Measurements from ENCODE around the gene CPZ. TPM values are rescaled to one million over a fixed set of nuclear protein-coding genes. Genes with fewer than 3 reads are reported as not detected.
"Not testable (repeated sequence)": the region's sequence is repeated elsewhere in the genome, so short reads cannot be mapped to it uniquely, and the experiment has no call there.

The CPZ gene
- polyA plus RNA-seq, 3 donors: not detected

- no peaks in the 10 kb centered on the region for H3K9me3 ChIP-seq (replicated peaks in 1 of 2; ENCODE audit: control insufficient read depth in 1 of 2, insufficient read depth in 1 of 2, low read length in 2 of 2)
- DNase-seq: no peak
- no peak overlapping the region for H3K4me3 Mint-ChIP-seq
- H3K4me1 ChIP-seq (ENCODE audit: control insufficient read depth in 1 of 2, insufficient read depth in 2 of 2, low read length in 2 of 2): no peaks in the 10 kb centered on the region
- no peak overlapping the region for H3K27ac ChIP-seq (ENCODE audit: low read depth in 1 of 2, low read length in 2 of 2)
- intact Hi-C loops (cut with micrococcal nuclease): no loop called here
- no peak overlapping the region for H3K4me2 ChIP-seq (replicated peaks; ENCODE audit: extremely low read depth, low read length, poor library complexity, severe bottlenecking)
- TF ChIP-seq CTCF (IDR thresholded peaks at IDR 0.05): no peak
- H3K27me3 Mint-ChIP-seq (ENCODE audit: low read depth in 3 of 3): peaks cover 2% of the 10 kb centered on the region in 3 donors
- no peak overlapping the region for H3K9ac ChIP-seq (ENCODE audit: insufficient read depth, low read length, poor library complexity, severe bottlenecking)
- H3K27me3 ChIP-seq (ENCODE audit: control insufficient read depth in 2 of 2, insufficient read depth in 2 of 2, low read length in 2 of 2): no peaks in the 10 kb centered on the region
- no peak overlapping the region for H3K27ac Mint-ChIP-seq
- H2AFZ ChIP-seq (ENCODE audit: insufficient read depth, low read depth, low read length, poor library complexity, severe bottlenecking): no peak overlapping the region
- no peak overlapping the region for H3K4me3 ChIP-seq (replicated peaks in 1 of 3; ENCODE audit: low read depth in 2 of 3, low read length in 3 of 3)
- no peaks in the 10 kb centered on the region for H4K20me1 ChIP-seq (ENCODE audit: insufficient read depth, low read length)
- H3K79me2 ChIP-seq (ENCODE audit: insufficient read depth, low read length): no peaks in the 10 kb centered on the region
- H3K36me3 ChIP-seq (replicated peaks in 1 of 2; ENCODE audit: control insufficient read depth in 1 of 2, insufficient read depth in 2 of 2, low read length in 2 of 2): no peaks in the 10 kb centered on the region
- no peaks in the 10 kb centered on the region for H3K4me1 Mint-ChIP-seq
- peaks cover 0 to 3% (median 0%) of the 10 kb centered on the region in 7 donors for H3K9me3 Mint-ChIP-seq
- H3K36me3 Mint-ChIP-seq: no peaks in the 10 kb centered on the region
- 93% methylated on average over 12 of the region's 15 CpGs for WGBS (ENCODE audit: insufficient coverage)
These were observed 25.9 kb downstream of the CPZ start for GRCh38 chr4:8618421-8618820.

DNA sequence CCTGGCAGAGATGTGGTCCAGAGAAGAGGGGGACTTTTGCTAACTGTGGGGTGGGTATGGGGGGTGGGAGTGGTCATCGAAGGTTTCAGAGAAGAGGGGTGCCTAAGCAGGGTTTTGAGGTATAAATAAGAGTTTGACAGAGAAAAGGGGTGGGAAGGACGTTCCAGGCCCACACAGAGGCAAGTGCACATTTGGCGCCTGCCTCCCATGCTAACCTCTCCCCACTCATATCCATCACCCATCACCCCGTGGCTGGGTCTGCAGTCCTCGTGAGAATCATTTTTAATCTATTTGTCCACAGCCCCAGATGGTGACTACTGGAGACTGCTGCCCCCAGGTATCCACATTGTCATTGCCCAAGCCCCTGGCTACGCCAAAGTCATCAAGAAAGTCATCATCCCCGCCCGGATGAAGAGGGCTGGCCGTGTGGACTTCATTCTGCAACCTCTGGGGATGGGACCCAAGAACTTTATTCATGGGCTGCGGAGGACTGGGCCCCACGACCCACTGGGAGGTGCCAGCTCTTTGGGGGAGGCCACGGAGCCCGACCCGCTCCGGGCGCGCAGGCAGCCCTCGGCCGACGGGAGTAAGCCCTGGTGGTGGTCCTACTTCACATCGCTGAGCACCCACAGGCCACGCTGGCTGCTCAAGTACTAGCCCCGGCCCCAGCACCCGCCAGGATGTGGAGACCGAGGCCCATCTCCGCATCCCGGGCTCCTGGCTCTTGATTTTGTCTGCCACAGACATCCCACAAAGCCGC lies 26.6 kb downstream of the CPZ start:
- no peak overlapping the region for H3K27ac Mint-ChIP-seq
- Histone ChIP-seq H3K4me3 (replicated peaks in 1 of 3; ENCODE audit: low read depth in 2 of 3, low read length in 3 of 3) (no peak overlapping the region), H3K9ac (ENCODE audit: insufficient read depth, low read length, poor library complexity, severe bottlenecking) (no peak overlapping the region), H3K4me2 (replicated peaks; ENCODE audit: extremely low read depth, low read length, poor library complexity, severe bottlenecking) (no peak overlapping the region), H3K36me3 (replicated peaks in 1 of 2; ENCODE audit: control insufficient read depth in 1 of 2, insufficient read depth in 2 of 2, low read length in 2 of 2) (no peaks in the 10 kb centered on the region), H2AFZ (ENCODE audit: insufficient read depth, low read depth, low read length, poor library complexity, severe bottlenecking) (no peak overlapping the region), H3K4me1 (ENCODE audit: control insufficient read depth in 1 of 2, insufficient read depth in 2 of 2, low read length in 2 of 2) (no peaks in the 10 kb centered on the region), H3K27ac (ENCODE audit: low read depth in 1 of 2, low read length in 2 of 2) (no peak overlapping the region), H3K79me2 (ENCODE audit: insufficient read depth, low read length) (no peaks in the 10 kb centered on the region), H4K20me1 (ENCODE audit: insufficient read depth, low read length) (no peaks in the 10 kb centered on the region), H3K9me3 (replicated peaks in 1 of 2; ENCODE audit: control insufficient read depth in 1 of 2, insufficient read depth in 1 of 2, low read length in 2 of 2) (no peaks in the 10 kb centered on the region), H3K27me3 (ENCODE audit: control insufficient read depth in 2 of 2, insufficient read depth in 2 of 2, low read length in 2 of 2) (no peaks in the 10 kb centered on the region)
- DNase-seq: no peak
- H3K9me3 Mint-ChIP-seq: peaks cover 0 to 2% (median 0%) of the 10 kb centered on the region in 7 donors
- H3K4me1 Mint-ChIP-seq: no peaks in the 10 kb centered on the region
- 92% methylated on average over 21 of the region's 28 CpGs for WGBS (ENCODE audit: insufficient coverage)
- peaks cover 2% of the 10 kb centered on the region in 3 donors for H3K27me3 Mint-ChIP-seq (ENCODE audit: low read depth in 3 of 3)
- TF ChIP-seq CTCF (IDR thresholded peaks at IDR 0.05): no peak
- no peak overlapping the region for H3K4me3 Mint-ChIP-seq
- H3K36me3 Mint-ChIP-seq: no peaks in the 10 kb centered on the region
- intact Hi-C loops (cut with micrococcal nuclease): no loop called here

- H3K36me3 Mint-ChIP-seq; H3K36me3 ChIP-seq (replicated peaks in 1 of 2; ENCODE audit: control insufficient read depth in 1 of 2, insufficient read depth in 2 of 2, low read length in 2 of 2); H3K9me3 ChIP-seq (replicated peaks in 1 of 2; ENCODE audit: control insufficient read depth in 1 of 2, insufficient read depth in 1 of 2, low read length in 2 of 2); H3K4me1 ChIP-seq (ENCODE audit: control insufficient read depth in 1 of 2, insufficient read depth in 2 of 2, low read length in 2 of 2); H3K4me2 ChIP-seq (replicated peaks; ENCODE audit: extremely low read depth, low read length, poor library complexity, severe bottlenecking); H4K20me1 ChIP-seq (ENCODE audit: insufficient read depth, low read length); H3K27me3 Mint-ChIP-seq (ENCODE audit: low read depth in 3 of 3); DNase-seq; H3K27ac Mint-ChIP-seq; H3K9ac ChIP-seq (ENCODE audit: insufficient read depth, low read length, poor library complexity, severe bottlenecking); H2AFZ ChIP-seq (ENCODE audit: insufficient read depth, low read depth, low read length, poor library complexity, severe bottlenecking); H3K27ac ChIP-seq (ENCODE audit: low read depth in 1 of 2, low read length in 2 of 2); H3K4me3 Mint-ChIP-seq; H3K9me3 Mint-ChIP-seq; H3K4me1 Mint-ChIP-seq; intact Hi-C loops (cut with micrococcal nuclease); H3K27me3 ChIP-seq (ENCODE audit: control insufficient read depth in 2 of 2, insufficient read depth in 2 of 2, low read length in 2 of 2); H3K79me2 ChIP-seq (ENCODE audit: insufficient read depth, low read length); H3K4me3 ChIP-seq (replicated peaks in 1 of 3; ENCODE audit: low read depth in 2 of 3, low read length in 3 of 3): not testable (repeated sequence)
- WGBS (ENCODE audit: insufficient coverage): no CpG with 5 or more reads among the region's 14 CpGs
These were observed 28.6 kb downstream of the CPZ start for GRCh38 chr4:8621135-8621534.
